ENCODE data around the gene ASIC4. TPM values are rescaled to one million over a fixed set of nuclear protein-coding genes. Genes with fewer than 3 reads are reported as not detected.

Gene ASIC4
- total RNA-seq, 1 experiment from 2014 or later = 0.79 TPM

GRCh38 chr2:219532378-219532649, 18.0 kb downstream of the ASIC4 start:
- DNase-seq (ENCODE audit: low spot score) (no peak), ATAC-seq (no peak)
- no peaks in the 10 kb centered on the region for H3K36me3 Mint-ChIP-seq
- peaks cover 38% of the 10 kb centered on the region for H3K27me3 Mint-ChIP-seq (ENCODE audit: low read depth)
- no peaks in the 10 kb centered on the region for H3K9me3 Mint-ChIP-seq
- H3K27ac Mint-ChIP-seq = no peak overlapping the region
- CTCF ChIA-PET = interaction anchor here (1.1 to 41.3 kb wide), 7 partner anchors 9 to 129 kb away, joined by 3 to 2316 read pairs (median 104); partner anchors contain the start of genes ASIC4 and GMPPA
- H3K4me3 Mint-ChIP-seq = no peak overlapping the region
- TF ChIP-seq ATF1 (CRISPR knock-in tag; IDR thresholded peaks at IDR 0.05) (no peak), SOX15 (CRISPR knock-in tag; IDR thresholded peaks at IDR 0.05) (no peak), PRDM15 (CRISPR knock-in tag; IDR thresholded peaks at IDR 0.05) (no peak), TEAD1 (CRISPR knock-in tag; IDR thresholded peaks at IDR 0.05) (no peak), USF2 (CRISPR knock-in tag; IDR thresholded peaks at IDR 0.05) (no peak), GTF2I (CRISPR knock-in tag; conservative IDR thresholded peaks at IDR 0.05) (no peak), OVOL2 (CRISPR knock-in tag; IDR thresholded peaks at IDR 0.05; ENCODE audit: borderline replicate concordance) (no peak), ARID4B (CRISPR knock-in tag; IDR thresholded peaks at IDR 0.05; ENCODE audit: borderline replicate concordance) (no peak), CREM (CRISPR knock-in tag; IDR thresholded peaks at IDR 0.05) (no peak), JAZF1 (CRISPR knock-in tag; IDR thresholded peaks at IDR 0.05) (no peak), CDX4 (CRISPR knock-in tag; IDR thresholded peaks at IDR 0.05; ENCODE audit: borderline replicate concordance) (no peak), ZNF121 (CRISPR knock-in tag; IDR thresholded peaks at IDR 0.05) (no peak), FOXK1 (CRISPR knock-in tag; IDR thresholded peaks at IDR 0.05) (no peak), FOXP1 (CRISPR knock-in tag; IDR thresholded peaks at IDR 0.05; ENCODE audit: borderline replicate concordance) (no peak), ESRRA (CRISPR knock-in tag; IDR thresholded peaks at IDR 0.05; ENCODE audit: borderline replicate concordance) (no peak), ZNF219 (CRISPR knock-in tag; IDR thresholded peaks at IDR 0.05; ENCODE audit: borderline replicate concordance) (no peak), NR1H2 (CRISPR knock-in tag; IDR thresholded peaks at IDR 0.05) (no peak)
- POLR2A ChIA-PET = no interaction called here
- H3K4me1 Mint-ChIP-seq = peaks cover 21% of the 10 kb centered on the region

All from WTC11 (cell line).